HG02623 (cell line): ENCODE results near the gene ANTXR1.

Experiments used
- ATAC-seq: cut with Tn5 transposase; IDR thresholded peaks from one replicate; pipeline ENCODE4 v1.9.1; 2021; ENCODE audit warnings: moderate library complexity; ENCODE audit not compliant: unreplicated experiment

ANTXR1 gene

GRCh38 chr2:69298862-69299261 is 285.9 kb downstream of the ANTXR1 start:
- no peak for ATAC-seq
